HEK293T (cell line): Measurements from ENCODE around the gene VSIR.

Experiments used
- BHLHE40 ChIP-seq: fragments of 450-650 bp; IDR thresholded peaks from 2 replicates; pipeline ENCODE4 v1.6.1; 2016; ENCODE audit warnings: mild to moderate bottlenecking, moderate library complexity, borderline replicate concordance
- ELF4 ChIP-seq: fragments of 450-650 bp; IDR thresholded peaks from 2 replicates; pipeline ENCODE4 v1.6.1; 2017; ENCODE audit warnings: antibody characterized with exemption
- FOXA1 ChIP-seq: fragments of 450-650 bp; IDR thresholded peaks from 2 replicates; pipeline ENCODE4 v1.6.1; 2016; ENCODE audit warnings: mild to moderate bottlenecking
- FOXK2 ChIP-seq: fragments of 450-650 bp; IDR thresholded peaks from 2 replicates; pipeline ENCODE4 v1.6.1; 2016; ENCODE audit warnings: mild to moderate bottlenecking
- FOXM1 ChIP-seq: fragments of 450-650 bp; IDR thresholded peaks from 2 replicates; pipeline ENCODE4 v1.6.1; 2017; ENCODE audit warnings: mild to moderate bottlenecking, borderline replicate concordance
- HDGF ChIP-seq: fragments of 450-650 bp; IDR thresholded peaks from 2 replicates; pipeline ENCODE4 v1.6.1; 2017; ENCODE audit warnings: antibody characterized with exemption, borderline replicate concordance
- L3MBTL2 ChIP-seq: fragments of 450-650 bp; conservative IDR thresholded peaks from 2 replicates; pipeline ENCODE4 v1.6.1; 2016; ENCODE audit warnings: mild to moderate bottlenecking
- LEF1 ChIP-seq: fragments of 450-650 bp; IDR thresholded peaks from 2 replicates; pipeline ENCODE4 v1.6.1; 2017; ENCODE audit warnings: mild to moderate bottlenecking, borderline replicate concordance
- NFRKB ChIP-seq: fragments of 450-650 bp; IDR thresholded peaks from 2 replicates; pipeline ENCODE4 v1.6.1; 2016; ENCODE audit warnings: mild to moderate bottlenecking, moderate library complexity
- SP1 ChIP-seq: fragments of 450-650 bp; IDR thresholded peaks from 2 replicates; pipeline ENCODE4 v1.6.1; 2017
- SUZ12 ChIP-seq: fragments of 450-650 bp; IDR thresholded peaks from 2 replicates; pipeline ENCODE4 v1.6.1; 2016; ENCODE audit warnings: mild to moderate bottlenecking
- TARDBP ChIP-seq: fragments of 450-650 bp; IDR thresholded peaks from 2 replicates; pipeline ENCODE4 v1.6.1; 2016
- ZNF384 ChIP-seq: fragments of 450-650 bp; IDR thresholded peaks from 2 replicates; pipeline ENCODE4 v1.6.1; 2016
- TF ChIP-seq, protein P1 (sequence below): fragments of 450-650 bp; IDR thresholded peaks from 2 replicates; pipeline ENCODE4 v1.6.1; 2016

DNA sequence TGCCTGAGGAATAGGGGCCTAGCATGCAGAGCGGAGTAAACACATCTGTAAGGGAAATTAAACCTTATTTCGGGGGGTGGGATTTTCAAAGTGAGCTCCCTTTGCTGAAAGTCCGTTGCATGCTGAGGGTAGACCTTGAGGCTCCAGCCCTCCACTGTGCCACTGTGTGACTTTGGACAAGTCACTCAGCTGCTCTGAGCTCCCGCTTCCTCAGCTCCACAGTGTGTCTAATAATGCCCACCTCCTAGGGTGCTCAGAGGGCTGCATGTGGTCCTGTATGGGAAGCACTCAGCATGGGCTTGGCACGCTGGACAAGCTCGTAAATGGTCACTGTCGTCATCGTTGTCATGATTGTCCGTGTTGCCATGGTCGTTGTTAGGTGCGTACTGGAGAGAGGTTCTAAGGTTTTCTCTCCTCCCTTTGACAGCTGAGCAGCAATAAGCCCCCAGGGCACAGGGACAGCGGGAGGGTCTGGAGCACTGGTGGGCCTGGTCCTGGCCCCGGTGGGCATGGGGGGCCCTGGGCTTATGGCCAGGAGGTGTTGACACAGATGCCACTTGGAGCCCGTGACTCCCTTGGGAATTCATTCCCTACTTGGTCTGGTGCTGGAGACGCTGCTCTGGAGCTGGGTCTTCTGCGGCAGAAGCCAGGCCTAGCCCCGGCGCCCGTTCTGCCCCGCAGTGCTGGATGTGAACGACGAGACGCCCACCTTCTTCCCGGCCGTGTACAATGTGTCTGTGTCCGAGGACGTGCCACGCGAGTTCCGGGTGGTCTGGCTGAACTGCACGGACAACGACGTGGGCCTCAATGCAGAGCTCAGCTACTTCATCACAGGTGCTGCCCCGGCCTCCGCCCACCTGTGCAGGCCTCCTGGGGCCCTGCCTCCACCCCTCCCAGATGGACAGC lies 66.9 kb downstream of the VSIR start:
- no peak for TF ChIP-seq FOXA1
- no peak for TF ChIP-seq ELF4
- TF ChIP-seq BHLHE40 = no peak
- TF ChIP-seq NFRKB = no peak
- TF ChIP-seq L3MBTL2 = no peak
- no peak for TF ChIP-seq SP1
- TF ChIP-seq ZNF384 = no peak
- TF ChIP-seq FOXK2 = no peak
- no peak for TF ChIP-seq HDGF
- TF ChIP-seq FOXM1 = no peak
- TF ChIP-seq TARDBP = no peak
- TF ChIP-seq SUZ12 = no peak
- TF ChIP-seq, protein P1, sequence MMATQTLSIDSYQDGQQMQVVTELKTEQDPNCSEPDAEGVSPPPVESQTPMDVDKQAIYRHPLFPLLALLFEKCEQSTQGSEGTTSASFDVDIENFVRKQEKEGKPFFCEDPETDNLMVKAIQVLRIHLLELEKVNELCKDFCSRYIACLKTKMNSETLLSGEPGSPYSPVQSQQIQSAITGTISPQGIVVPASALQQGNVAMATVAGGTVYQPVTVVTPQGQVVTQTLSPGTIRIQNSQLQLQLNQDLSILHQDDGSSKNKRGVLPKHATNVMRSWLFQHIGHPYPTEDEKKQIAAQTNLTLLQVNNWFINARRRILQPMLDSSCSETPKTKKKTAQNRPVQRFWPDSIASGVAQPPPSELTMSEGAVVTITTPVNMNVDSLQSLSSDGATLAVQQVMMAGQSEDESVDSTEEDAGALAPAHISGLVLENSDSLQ = no peak
- TF ChIP-seq LEF1 = no peak
